ENCODE results near the gene LRRC3.
"Not testable (repeated sequence)": the region's sequence is repeated elsewhere in the genome, so short reads cannot be mapped to it uniquely, and the experiment has no call there.

LRRC3 gene

GRCh38 chr21:44454747-44455523 lies at the start of gene LRRC3:
Gene LRRC3, plus strand, starts transcription at chr21:44455510. Its CDS starts 1,135 bp downstream, at chr21:44456645.
- FAIRE-seq (peak; percentile 62), DNase-seq (ENCODE audit: low spot score) (peak; percentile 97)

DNA sequence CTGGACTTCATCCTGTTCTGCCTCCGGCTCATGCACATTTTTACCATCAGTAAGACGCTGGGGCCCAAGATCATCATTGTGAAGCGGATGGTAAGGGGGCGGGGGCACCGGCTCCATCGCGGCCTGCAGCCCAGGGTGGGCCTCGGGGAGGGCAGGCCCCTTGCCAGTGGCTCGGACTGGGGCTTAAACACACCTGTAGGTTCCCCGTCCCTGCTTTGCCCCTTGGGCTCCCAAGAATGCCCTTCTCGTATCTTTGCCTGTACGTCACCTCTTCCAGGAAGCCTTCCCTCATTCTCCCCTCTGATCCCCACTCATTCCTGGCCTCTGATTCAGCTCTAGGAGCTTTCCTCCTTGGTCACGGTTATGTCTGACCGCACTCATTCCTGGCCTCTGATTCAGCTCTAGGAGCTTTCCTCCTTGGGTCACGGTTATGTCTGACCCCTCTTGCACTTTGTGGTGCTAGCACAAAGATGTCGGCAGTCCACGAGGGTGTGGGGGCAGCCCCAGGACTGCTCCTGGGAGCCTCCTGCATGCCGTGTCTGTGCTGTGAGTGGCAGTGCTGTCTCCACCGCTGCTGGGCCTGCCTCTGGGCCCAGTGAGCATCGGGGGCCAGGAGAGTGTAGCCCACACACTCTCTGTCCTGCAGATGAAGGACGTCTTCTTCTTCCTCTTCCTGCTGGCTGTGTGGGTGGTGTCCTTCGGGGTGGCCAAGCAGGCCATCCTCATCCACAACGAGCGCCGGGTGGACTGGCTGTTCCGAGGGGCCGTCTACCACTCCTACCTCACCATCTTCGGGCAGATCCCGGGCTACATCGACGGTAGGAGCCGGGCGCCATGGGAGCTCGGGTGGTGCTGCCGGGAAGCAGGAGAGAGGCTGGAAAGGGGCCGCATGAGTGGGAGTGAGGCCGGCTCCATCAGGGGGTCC lies 49.1 kb upstream of the LRRC3 start:
- DNase-seq (ENCODE audit: low spot score) (peak; percentile 70), FAIRE-seq (peak; percentile 74)

DNA sequence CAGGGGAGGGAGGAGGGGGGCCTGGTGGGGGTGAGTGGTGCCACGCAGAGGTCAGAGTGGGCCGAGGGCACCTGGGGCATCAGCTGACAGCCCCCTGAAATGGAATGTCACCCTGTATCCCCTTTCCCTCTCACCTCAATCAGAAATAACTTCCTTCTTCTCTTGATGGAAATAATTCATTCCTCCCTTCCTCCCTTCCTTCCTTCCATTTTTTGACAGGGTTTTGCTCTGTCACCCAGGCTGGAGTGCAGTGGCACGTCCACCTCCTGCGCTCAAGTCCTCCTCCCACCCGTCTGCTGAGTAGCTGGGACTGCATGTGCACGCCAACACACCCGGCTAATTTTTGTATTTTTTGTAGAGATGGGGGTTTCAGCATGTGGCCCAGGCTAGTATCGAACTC lies 48.4 kb upstream of the LRRC3 start:
- no peak for DNase-seq (ENCODE audit: low spot score)
- no peak for FAIRE-seq

DNA sequence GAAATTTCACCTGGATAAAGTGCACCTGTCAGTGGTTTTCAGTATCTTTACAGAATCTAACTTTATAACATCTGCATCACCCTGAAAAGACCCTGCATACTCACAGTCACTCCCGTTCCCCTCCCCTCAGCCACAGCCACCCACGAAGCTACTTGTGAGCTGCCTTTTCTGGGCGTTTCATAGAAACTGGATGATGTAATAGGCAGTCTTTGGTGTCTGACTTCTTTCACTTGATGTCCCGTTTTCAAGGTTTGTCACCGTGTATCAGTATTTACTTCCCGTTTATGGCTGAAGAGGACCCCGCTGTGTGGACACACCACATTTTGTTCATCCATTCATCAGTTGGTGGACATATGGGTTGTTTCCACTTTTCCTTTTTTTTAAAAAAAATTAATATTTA lies 47.8 kb upstream of the LRRC3 start:
- FAIRE-seq (no peak), DNase-seq (ENCODE audit: low spot score) (peak; percentile 57)

DNA sequence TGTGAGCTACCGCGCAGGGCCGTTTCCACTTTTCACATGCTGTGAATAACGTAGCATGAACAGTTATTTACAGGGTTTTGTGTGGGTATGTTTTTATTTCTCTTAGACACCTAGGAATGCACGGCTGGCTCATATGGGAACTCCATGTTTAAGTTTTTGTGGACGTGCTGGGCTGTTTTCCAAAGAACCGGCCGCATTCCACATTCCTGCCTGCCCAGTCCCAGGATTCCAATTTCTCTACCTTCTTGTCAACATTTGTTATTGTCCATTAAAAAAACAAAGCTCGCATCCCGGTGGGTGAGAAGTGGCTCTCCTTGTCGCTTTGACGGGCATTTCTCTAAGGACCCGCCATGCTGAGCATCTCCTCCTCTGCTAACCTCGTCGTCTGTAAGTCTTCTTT lies 47.1 kb upstream of the LRRC3 start:
- FAIRE-seq (no peak), DNase-seq (ENCODE audit: low spot score) (peak; percentile 26)

- no peak for FAIRE-seq
- DNase-seq (ENCODE audit: low spot score), result no peak
Measured at GRCh38 chr21:44413566-44414290, 41.6 kb upstream of the LRRC3 start.

- FAIRE-seq, result no peak
- DNase-seq (ENCODE audit: low spot score), result no peak
Measured at GRCh38 chr21:44414291-44415072, 40.8 kb upstream of the LRRC3 start.

GRCh38 chr21:44415073-44416025 lies 40.0 kb upstream of the LRRC3 start:
- FAIRE-seq (no peak), DNase-seq (ENCODE audit: low spot score) (no peak)

- no peak for FAIRE-seq
Measured at GRCh38 chr21:44416193-44416592, 39.1 kb upstream of the LRRC3 start.

DNA sequence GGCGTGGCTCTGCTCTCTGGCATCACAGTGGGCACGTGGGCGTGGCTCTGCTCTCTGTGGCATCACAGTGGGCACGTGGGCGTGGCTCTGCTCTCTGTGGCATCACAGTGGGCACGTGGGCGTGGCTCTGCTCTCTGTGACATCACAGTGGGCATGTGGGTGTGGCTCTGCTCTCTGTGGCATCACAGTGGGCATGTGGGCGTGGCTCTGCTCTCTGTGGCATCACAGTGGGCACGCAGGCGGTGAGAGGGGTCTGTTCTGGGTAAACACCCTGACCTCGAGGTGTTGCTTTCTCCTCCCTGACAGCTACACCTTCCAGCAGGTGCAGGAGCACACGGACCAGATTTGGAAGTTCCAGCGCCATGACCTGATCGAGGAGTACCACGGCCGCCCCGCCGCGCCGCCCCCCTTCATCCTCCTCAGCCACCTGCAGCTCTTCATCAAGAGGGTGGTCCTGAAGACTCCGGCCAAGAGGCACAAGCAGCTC lies 37.6 kb upstream of the LRRC3 start:
- not testable (repeated sequence) for FAIRE-seq; DNase-seq (ENCODE audit: low spot score)

More at GRCh38 chr21:44416193-44416592, 39.1 kb upstream of the LRRC3 start:
- no peak for DNase-seq (ENCODE audit: low spot score)

DNA sequence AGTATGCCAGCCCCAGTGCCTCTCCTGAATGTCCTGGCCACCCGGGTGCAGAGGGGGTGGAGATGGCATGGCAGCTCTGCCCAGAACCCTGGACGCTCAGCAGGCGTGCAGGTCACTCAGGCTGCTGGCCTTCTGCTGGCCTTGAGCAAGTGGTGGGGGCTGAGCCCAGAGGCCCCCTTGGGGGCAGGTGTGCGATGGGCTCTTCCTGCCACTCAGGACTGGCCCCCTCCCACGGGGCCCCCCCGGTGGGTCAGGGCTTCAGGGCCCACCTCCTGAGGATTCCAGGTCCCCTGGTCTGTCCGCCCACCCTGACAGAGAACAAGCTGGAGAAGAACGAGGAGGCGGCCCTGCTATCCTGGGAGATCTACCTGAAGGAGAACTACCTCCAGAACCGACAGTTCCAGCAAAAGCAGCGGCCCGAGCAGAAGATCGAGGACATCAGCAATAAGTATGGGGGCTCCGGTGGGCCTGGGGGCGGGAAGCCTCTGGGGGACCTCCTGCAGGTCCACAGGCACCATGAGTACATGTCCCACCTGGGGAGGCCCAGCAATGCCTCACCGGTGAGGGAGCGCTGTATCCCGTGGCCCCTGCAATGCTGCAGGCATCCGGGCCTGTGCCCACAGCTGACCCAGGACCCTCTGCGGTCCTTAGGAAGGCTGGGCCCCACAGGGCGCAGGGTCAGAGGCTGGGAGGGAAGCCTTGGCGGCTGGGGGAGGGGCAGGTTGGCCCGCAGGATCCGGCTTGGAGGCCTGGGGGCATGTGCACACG lies 37.0 kb upstream of the LRRC3 start:
- no peak for DNase-seq (ENCODE audit: low spot score)
- FAIRE-seq, result no peak

DNA sequence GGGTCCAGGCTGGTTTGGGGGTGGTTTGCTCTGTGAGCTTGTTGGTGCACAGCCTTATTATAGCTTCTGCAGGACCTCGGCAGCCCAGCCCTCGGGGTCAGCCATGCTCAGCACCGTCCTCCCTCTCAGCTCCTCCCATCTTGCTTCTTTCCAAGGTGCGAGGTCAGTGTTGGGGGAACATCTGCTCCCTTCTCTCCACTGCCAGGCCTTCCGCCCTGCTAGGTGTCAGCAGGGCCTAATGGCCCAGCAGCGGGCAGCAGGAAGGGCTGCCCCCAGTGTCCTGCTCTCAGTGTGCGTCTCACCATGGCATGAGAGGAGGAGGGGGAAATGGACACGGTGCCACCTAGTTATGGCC lies 36.5 kb upstream of the LRRC3 start:
- DNase-seq (ENCODE audit: low spot score) (no peak), FAIRE-seq (no peak)

GRCh38 chr21:44419679-44420078 lies 35.6 kb upstream of the LRRC3 start:
- FAIRE-seq (peak; percentile 100), DNase-seq (ENCODE audit: low spot score) (no peak)

- FAIRE-seq (no peak), DNase-seq (ENCODE audit: low spot score) (no peak)
Measured at GRCh38 chr21:44420416-44421205, 34.7 kb upstream of the LRRC3 start.

GRCh38 chr21:44421901-44422840 lies 33.1 kb upstream of the LRRC3 start:
- no peak for DNase-seq (ENCODE audit: low spot score)
- FAIRE-seq, result no peak

GRCh38 chr21:44423312-44423821 lies 31.9 kb upstream of the LRRC3 start:
- FAIRE-seq, result no peak
- DNase-seq (ENCODE audit: low spot score), result no peak

Measured in urothelium cell line (cell line).